ENCODE measurements around the gene SRGAP2C.
"Not testable (repeated sequence)": the region's sequence is repeated elsewhere in the genome, so short reads cannot be mapped to it uniquely, and the experiment has no call there.

GRCh38 chr1:121226295-121226904 is 41.6 kb downstream of the SRGAP2C start:
- not testable (repeated sequence) for TF ChIP-seq MAX (IDR thresholded peaks at IDR 0.05); CTCF (IDR thresholded peaks at IDR 0.05); RARB (CRISPR knock-in tag; IDR thresholded peaks at IDR 0.05); RFX5 (IDR thresholded peaks at IDR 0.05); FOSL2 (IDR thresholded peaks at IDR 0.05); FOSL2 (CRISPR knock-in tag; IDR thresholded peaks at IDR 0.05)
